ENCODE results near the gene GOLGB1.

DNA sequence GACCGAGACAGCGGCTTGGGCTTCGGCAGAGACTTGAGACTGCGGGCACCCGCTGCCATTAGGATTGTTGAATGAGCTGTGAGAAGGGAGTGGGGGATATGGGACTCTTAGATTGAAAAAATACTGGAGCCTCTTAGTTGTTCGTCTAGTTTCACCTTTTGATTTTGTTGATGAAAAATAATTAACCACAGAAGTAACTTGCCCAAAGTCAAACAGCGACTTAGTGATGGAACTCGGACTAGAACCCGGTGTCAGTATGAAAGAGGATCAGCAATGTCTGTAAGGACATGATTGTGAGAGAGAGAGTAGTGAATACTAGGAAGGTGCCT lies 510 bp upstream of the GOLGB1 start:
- TF ChIP-seq, protein P1, sequence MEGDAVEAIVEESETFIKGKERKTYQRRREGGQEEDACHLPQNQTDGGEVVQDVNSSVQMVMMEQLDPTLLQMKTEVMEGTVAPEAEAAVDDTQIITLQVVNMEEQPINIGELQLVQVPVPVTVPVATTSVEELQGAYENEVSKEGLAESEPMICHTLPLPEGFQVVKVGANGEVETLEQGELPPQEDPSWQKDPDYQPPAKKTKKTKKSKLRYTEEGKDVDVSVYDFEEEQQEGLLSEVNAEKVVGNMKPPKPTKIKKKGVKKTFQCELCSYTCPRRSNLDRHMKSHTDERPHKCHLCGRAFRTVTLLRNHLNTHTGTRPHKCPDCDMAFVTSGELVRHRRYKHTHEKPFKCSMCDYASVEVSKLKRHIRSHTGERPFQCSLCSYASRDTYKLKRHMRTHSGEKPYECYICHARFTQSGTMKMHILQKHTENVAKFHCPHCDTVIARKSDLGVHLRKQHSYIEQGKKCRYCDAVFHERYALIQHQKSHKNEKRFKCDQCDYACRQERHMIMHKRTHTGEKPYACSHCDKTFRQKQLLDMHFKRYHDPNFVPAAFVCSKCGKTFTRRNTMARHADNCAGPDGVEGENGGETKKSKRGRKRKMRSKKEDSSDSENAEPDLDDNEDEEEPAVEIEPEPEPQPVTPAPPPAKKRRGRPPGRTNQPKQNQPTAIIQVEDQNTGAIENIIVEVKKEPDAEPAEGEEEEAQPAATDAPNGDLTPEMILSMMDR (IDR thresholded peaks at IDR 0.05): no peak
- no peak for TF ChIP-seq POLR2A (IDR thresholded peaks at IDR 0.05)
